ENCODE measurements around the gene TMEM80.

The TMEM80 gene

GRCh38 chr11:699116-699508 lies 3.5 kb downstream of the TMEM80 start:
- no peak for DNase-seq (ENCODE audit: low read depth in 2 of 2)

- no peak for DNase-seq (ENCODE audit: low read depth in 2 of 2)
Measured at GRCh38 chr11:699753-700152, 4.1 kb downstream of the TMEM80 start.

GRCh38 chr11:701741-702461 lies 6.3 kb downstream of the TMEM80 start:
- no peak for DNase-seq (ENCODE audit: low read depth in 2 of 2)

GRCh38 chr11:702462-703461 lies 7.1 kb downstream of the TMEM80 start:
- no peak for DNase-seq (ENCODE audit: low read depth in 2 of 2)

- no peak for DNase-seq (ENCODE audit: low read depth in 2 of 2)
Measured at GRCh38 chr11:703506-703905, 7.9 kb downstream of the TMEM80 start.

- no peak for DNase-seq (ENCODE audit: low read depth in 2 of 2)
Measured at GRCh38 chr11:704228-704674, 8.6 kb downstream of the TMEM80 start.

GRCh38 chr11:704781-705645 lies 9.4 kb downstream of the TMEM80 start:
- no peak for DNase-seq (ENCODE audit: low read depth in 2 of 2)

GRCh38 chr11:705646-706438 lies 10.2 kb downstream of the TMEM80 start, which contains the start of gene EPS8L2:
Gene EPS8L2 (plus strand): TSS chr11:706231. CDS start chr11:709408, 3,177 bp downstream.
- no peak for DNase-seq (ENCODE audit: low read depth in 2 of 2)

GRCh38 chr11:706439-706956 lies 10.9 kb downstream of the TMEM80 start:
- no peak for DNase-seq (ENCODE audit: low read depth in 2 of 2)

- no peak for DNase-seq (ENCODE audit: low read depth in 2 of 2)
Measured at GRCh38 chr11:706957-707816, 11.6 kb downstream of the TMEM80 start.

- no peak for DNase-seq (ENCODE audit: low read depth in 2 of 2)
Measured at GRCh38 chr11:707817-708420, 12.3 kb downstream of the TMEM80 start.

- DNase-seq (ENCODE audit: low read depth in 2 of 2): no peak
Measured at GRCh38 chr11:708511-708910, 12.9 kb downstream of the TMEM80 start.

GRCh38 chr11:709109-709997 lies 13.7 kb downstream of the TMEM80 start:
- DNase-seq (ENCODE audit: low read depth in 2 of 2): no peak

GRCh38 chr11:714436-714835 lies 18.8 kb downstream of the TMEM80 start:
- no peak for DNase-seq (ENCODE audit: low read depth in 2 of 2)

- no peak for DNase-seq (ENCODE audit: low read depth in 2 of 2)
Measured at GRCh38 chr11:719214-720016, 23.8 kb downstream of the TMEM80 start.

- no peak for DNase-seq (ENCODE audit: low read depth in 2 of 2)
Measured at GRCh38 chr11:720017-720641, 24.5 kb downstream of the TMEM80 start.

All from stimulated activated CD8-positive, alpha-beta memory T cell treated with anti-CD3 and anti-CD28 coated beads, Interleukin-2, amount 100 ng/mL, for 1 hour (primary cell).